Omental fat pad (tissue), 4 donors: ENCODE data around the gene ENTPD2. TPM values are rescaled to one million over a fixed set of nuclear protein-coding genes. Genes with fewer than 3 reads are reported as not detected.

Experiments
- ATAC-seq: fragments of 150-250 bp; one replicate; pipeline ENCODE4 v1.9.1; 2016; ENCODE audit warnings: mild to moderate bottlenecking, moderate library complexity; ENCODE audit not compliant: low FRiP score
- DNase-seq: peaks from one replicate; pipeline ENCODE4 v3.0.0-alpha.2; 2019; ENCODE audit warnings: low spot score
- CTCF ChIP-seq, 3 donors: fragments of 450-650 bp; IDR thresholded peaks; one replicate each; pipeline ENCODE4 v1.5.1; 2016 to 2017; ENCODE audit warnings: antibody characterized with exemption in 3 of 3, mild to moderate bottlenecking in 3 of 3, moderate library complexity in 2 of 3
- total RNA-seq, 4 donors: library from RNA; depleted of rRNA; stranded (reverse); fragments of >200 nt; gene quantifications; one replicate each; pipeline ENCODE4 v1.1.0, GENCODE V29; 2016

ENTPD2 gene
- total RNA-seq, 4 donors from 2014 or later: 0.25 to 0.72 (median 0.28) TPM; not detected in 1

DNA sequence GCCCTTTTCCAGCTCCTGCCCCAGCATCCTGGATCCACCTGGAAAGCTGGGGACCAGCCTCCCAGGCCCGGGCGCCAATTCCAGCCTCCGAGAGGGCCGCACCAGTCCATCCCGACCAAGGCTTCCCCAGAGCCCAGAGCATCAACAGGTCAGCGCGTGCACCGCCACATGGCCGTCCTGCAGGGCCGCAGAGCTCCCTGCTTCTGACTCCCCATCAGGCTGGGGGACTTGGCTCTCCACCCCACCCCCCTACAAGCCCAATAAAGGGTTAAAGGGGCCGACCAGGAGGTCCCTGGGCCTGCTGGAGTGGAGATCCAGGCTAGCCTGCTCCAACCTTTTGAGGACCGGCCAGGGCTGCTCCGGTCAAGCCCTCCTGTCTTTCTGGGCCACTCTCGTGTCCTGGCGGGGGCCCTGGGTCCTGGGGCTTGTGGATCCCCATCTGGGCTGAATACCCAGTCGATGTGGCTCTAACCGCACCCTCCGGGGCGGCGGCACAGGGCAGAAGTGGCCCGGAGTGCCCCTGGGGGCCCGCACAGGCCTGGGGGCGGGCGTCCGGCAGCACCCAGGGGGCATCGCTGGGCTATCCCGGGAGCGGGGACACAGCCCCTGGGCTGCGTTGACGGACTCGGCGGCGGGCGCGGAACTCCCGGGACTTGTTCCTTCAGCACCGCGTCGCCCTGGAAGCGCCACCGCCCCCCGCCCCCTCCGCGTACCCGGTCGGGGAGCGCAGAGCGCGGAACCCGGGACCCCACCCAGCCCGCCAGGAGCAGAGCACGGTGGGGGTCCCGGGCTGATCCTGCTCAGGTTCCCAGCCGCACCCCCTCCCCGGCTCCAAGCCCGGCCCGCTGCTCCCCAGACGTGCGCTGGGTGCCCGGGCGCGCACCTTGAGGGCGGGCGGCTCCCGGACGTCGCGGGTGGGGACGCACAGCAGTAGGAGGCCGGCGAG lies 590 bp downstream of the ENTPD2 start:
- ATAC-seq (no peak), DNase-seq (no peak)
- TF ChIP-seq CTCF (IDR thresholded peaks at IDR 0.05): no peak

DNA sequence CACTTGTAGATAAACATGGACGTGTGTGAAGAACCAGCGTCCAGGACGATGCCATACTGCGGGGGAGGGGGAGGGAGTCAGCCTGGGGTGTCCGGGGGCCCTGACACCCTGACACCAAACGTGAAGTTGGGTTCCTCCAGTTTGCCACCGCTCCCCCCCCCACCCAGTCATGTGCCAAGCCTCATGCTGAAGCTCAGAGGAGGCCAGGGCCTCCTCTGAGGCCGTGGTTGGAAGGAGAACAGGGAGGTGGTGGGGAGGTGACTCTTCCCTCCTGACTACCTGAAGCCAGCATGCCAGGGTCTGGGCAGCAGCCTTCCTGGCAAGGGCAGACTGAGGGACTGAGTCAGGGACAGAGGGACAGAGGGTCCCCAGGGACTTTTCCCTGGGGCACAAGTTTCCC lies 1.6 kb downstream of the ENTPD2 start:
- TF ChIP-seq CTCF (IDR thresholded peaks at IDR 0.05): no peak
- ATAC-seq (no peak), DNase-seq (no peak)

GRCh38 chr9:137051145-137051724 lies 2.6 kb downstream of the ENTPD2 start:
- ATAC-seq (no peak), DNase-seq (no peak)
- TF ChIP-seq CTCF (IDR thresholded peaks at IDR 0.05): no peak

DNA sequence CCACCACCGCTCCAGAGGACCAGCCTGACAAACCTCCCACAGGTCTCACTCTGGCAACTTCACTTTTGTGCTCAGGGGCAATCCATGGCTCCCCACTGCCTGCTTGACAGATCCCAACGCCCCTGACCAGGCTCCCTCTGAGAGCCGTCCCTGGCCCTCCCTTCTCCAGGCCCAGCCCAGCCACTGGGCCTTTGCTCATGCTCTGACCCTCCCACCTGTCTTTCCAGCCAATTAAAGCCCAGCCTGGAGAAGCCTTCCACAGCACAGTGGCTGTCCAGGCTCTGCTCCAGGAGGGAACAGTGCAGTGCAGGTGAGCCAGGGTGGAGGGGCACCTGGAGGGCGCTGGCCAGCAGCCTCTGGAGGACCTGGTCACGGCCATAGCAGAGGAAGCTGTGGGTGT lies 3.3 kb downstream of the ENTPD2 start:
- ATAC-seq (no peak), DNase-seq (no peak)
- TF ChIP-seq CTCF (IDR thresholded peaks at IDR 0.05): no peak

DNA sequence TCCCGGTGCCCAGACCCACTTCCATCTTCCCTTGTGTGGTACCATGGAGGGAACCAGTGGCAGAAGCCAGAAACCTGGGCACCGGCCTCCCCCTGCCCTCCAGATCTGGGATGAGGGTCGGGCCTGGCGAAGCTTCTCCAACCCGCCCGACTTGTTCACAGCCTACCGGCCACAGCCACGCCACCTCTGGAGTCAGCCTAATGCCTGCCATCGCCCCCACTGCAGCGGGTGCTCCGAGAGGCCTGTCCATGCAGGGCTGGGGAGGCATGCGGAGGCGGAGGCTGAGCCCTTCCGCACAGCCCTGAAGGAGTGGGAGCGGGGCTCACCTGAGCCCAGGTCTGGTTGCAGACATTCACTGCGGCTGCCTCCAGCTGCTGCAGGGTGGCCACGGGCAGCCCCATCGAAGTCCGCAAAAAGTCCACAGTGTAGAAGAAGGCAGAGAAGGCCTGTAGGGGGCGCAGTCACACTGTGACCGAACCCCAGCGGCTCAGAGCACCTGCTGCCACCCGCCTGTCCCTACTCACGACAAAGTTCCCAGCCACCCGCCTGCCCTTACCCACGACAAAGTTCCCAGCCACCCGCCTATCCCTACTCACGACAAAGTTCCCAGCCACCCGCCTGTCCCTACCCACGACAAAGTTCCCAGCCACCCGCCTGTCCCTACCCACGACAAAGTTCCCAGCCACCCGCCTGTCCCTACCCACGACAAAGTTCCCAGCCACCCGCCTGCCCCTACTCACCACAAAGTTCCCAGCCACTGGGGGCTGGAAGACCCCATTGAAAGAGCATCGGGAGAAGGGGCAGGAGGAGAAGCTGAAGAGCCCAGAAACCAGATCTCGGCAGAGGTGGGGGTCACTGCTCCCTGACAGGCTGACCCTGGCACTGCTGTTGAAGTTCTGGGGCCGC lies 4.1 kb downstream of the ENTPD2 start:
- DNase-seq (peak; percentile 52), ATAC-seq (no peak)

More for the DNA sequence above, 4.1 kb downstream of the ENTPD2 start:
- TF ChIP-seq CTCF (IDR thresholded peaks at IDR 0.05): no peak
